HepG2 (cell line): ENCODE measurements around the gene NPDC1. TPM values are rescaled to one million over a fixed set of nuclear protein-coding genes. Genes with fewer than 3 reads are reported as not detected.

Experiments used
- FLYWCH1 ChIP-seq: sonication (generic); formaldehyde crosslinking; IDR thresholded peaks from 2 replicates; pipeline ENCODE4 v1.8.1; 2023; ENCODE audit warnings: mild to moderate bottlenecking, missing genetic modification reagents
- GLI4 ChIP-seq: sonication (generic); formaldehyde crosslinking; IDR thresholded peaks from 2 replicates; pipeline ENCODE4 v1.5.1; 2020; ENCODE audit warnings: missing genetic modification reagents, mild to moderate bottlenecking, moderate library complexity, borderline replicate concordance
- HDAC1 ChIP-seq: sonication (generic); formaldehyde crosslinking; IDR thresholded peaks from 2 replicates; pipeline ENCODE4 v1.5.1; 2020; ENCODE audit warnings: mild to moderate bottlenecking, missing genetic modification reagents
- HDAC2 ChIP-seq: sonication (generic); formaldehyde crosslinking; IDR thresholded peaks from 2 replicates; pipeline ENCODE4 v1.4.0; 2020; ENCODE audit warnings: missing genetic modification reagents
- LCORL ChIP-seq, 2 experiments: fragments of 450-650 bp in 1 of 2; sonication (generic) in 1 of 2; formaldehyde crosslinking in 1 of 2; IDR thresholded peaks; 2 replicates each; pipeline versions ENCODE4 v1.5.0 to v1.6.1; 2017 to 2020; ENCODE audit warnings: antibody characterized with exemption in 1 of 2, missing genetic modification reagents in 1 of 2
- MIXL1 ChIP-seq: IDR thresholded peaks from 2 replicates; pipeline ENCODE4 v1.6.1; 2016
- MXD3 ChIP-seq: IDR thresholded peaks from 2 replicates; pipeline ENCODE4 v1.6.1; 2016; ENCODE audit warnings: mild to moderate bottlenecking, missing biosample characterization, missing genetic modification reagents
- PATZ1 ChIP-seq: sonication (generic); formaldehyde crosslinking; IDR thresholded peaks from 2 replicates; pipeline ENCODE4 v1.4.0; 2020; ENCODE audit warnings: missing genetic modification reagents
- RFXAP ChIP-seq: sonication (generic); formaldehyde crosslinking; IDR thresholded peaks from 2 replicates; pipeline ENCODE4 v1.4.0; 2020; ENCODE audit warnings: missing genetic modification reagents, borderline replicate concordance
- SMAD1 ChIP-seq: sonication (generic); formaldehyde crosslinking; IDR thresholded peaks from 2 replicates; pipeline ENCODE4 v1.4.0; 2020; ENCODE audit warnings: missing genetic modification reagents, low read depth, mild to moderate bottlenecking, borderline replicate concordance
- SOX6 ChIP-seq, 2 experiments: fragments of 450-650 bp in 1 of 2; sonication (generic) in 1 of 2; formaldehyde crosslinking in 1 of 2; IDR thresholded peaks; 2 replicates each; pipeline versions ENCODE4 v1.4.0 to v1.6.1; 2017 to 2020; ENCODE audit warnings: antibody characterized with exemption in 1 of 2, mild to moderate bottlenecking in 1 of 2, missing genetic modification reagents in 1 of 2
- USF2 ChIP-seq, 2 experiments: sonication (generic) in 1 of 2; formaldehyde crosslinking in 1 of 2; IDR thresholded peaks; 2 replicates each; pipeline versions ENCODE4 v1.5.1 to v1.6.1; 2011 to 2020; ENCODE audit warnings: borderline replicate concordance in 1 of 2, low read depth in 1 of 2, low read length in 1 of 2, mild to moderate bottlenecking in 1 of 2, missing genetic modification reagents in 1 of 2, moderate library complexity in 1 of 2
- XRCC5 ChIP-seq: fragments of 200-400 bp; formaldehyde crosslinking; optimal IDR thresholded peaks from 2 replicates; pipeline ENCODE3; 2017; ENCODE audit warnings: mild to moderate bottlenecking, low read length
- ZFP41 ChIP-seq: sonication (generic); formaldehyde crosslinking; IDR thresholded peaks from 2 replicates; pipeline ENCODE4 v1.4.0; 2020; ENCODE audit warnings: mild to moderate bottlenecking, missing genetic modification reagents, borderline replicate concordance
- ZMAT3 ChIP-seq: sonication (generic); formaldehyde crosslinking; conservative IDR thresholded peaks from 2 replicates; pipeline ENCODE4 v1.7.0; 2021; ENCODE audit warnings: missing genetic modification reagents
- ZNF124 ChIP-seq: sonication (generic); formaldehyde crosslinking; IDR thresholded peaks from 2 replicates; pipeline ENCODE4 v1.4.0; 2020; ENCODE audit warnings: missing genetic modification reagents
- ZNF329 ChIP-seq: sonication (generic); formaldehyde crosslinking; IDR thresholded peaks from 2 replicates; pipeline ENCODE4 v1.9.0; 2021; ENCODE audit warnings: low read depth, mild to moderate bottlenecking, missing genetic modification reagents
- ZNF331 ChIP-seq: sonication (generic); formaldehyde crosslinking; IDR thresholded peaks from 2 replicates; pipeline ENCODE4 v1.4.0; 2020; ENCODE audit warnings: missing genetic modification reagents
- ZNF367 ChIP-seq: sonication (generic); formaldehyde crosslinking; IDR thresholded peaks from 2 replicates; pipeline ENCODE4 v1.4.0; 2020; ENCODE audit warnings: missing genetic modification reagents, borderline replicate concordance
- ZNF598 ChIP-seq: sonication (generic); formaldehyde crosslinking; IDR thresholded peaks from 2 replicates; pipeline ENCODE4 v1.5.1; 2020; ENCODE audit warnings: mild to moderate bottlenecking, missing genetic modification reagents, borderline replicate concordance
- ZNF629 ChIP-seq: sonication (generic); formaldehyde crosslinking; conservative IDR thresholded peaks from 2 replicates; pipeline ENCODE4 v1.5.0; 2020; ENCODE audit warnings: missing genetic modification reagents
- ZNF883 ChIP-seq: sonication (generic); formaldehyde crosslinking; IDR thresholded peaks from 2 replicates; pipeline ENCODE4 v1.5.1; 2020; ENCODE audit warnings: mild to moderate bottlenecking, missing genetic modification reagents; ENCODE audit errors: not compliant biosample characterization
- ZSCAN25 ChIP-seq: sonication (generic); formaldehyde crosslinking; IDR thresholded peaks from 2 replicates; pipeline ENCODE4 v1.8.0; 2022; ENCODE audit warnings: mild to moderate bottlenecking, missing genetic modification reagents
- polyA plus RNA-seq, 8 experiments: library from polyadenylated mRNA; depleted of rRNA in 3 of 8; stranded (reverse) in 7 of 8; unstranded in 1 of 8; fragments of >200 nt; fragmentation: Illumina TruSeq in 4 of 8; extraction: Trizol in 4 of 8; gene quantifications; 2 replicates each; pipeline versions ENCODE4 v1.2.1 to v1.2.3, GENCODE V29; 2011 to 2016; ENCODE audit warnings: low read depth in 4 of 8, missing spikeins in 1 of 8, mixed read lengths in 1 of 8; ENCODE audit not compliant: insufficient read depth in 1 of 8
- total RNA-seq, 5 experiments: library from RNA; depleted of rRNA; stranded (reverse); fragments of >200 nt; fragmentation: Illumina TruSeq; extraction: Trizol; gene quantifications; 2 replicates each; pipeline ENCODE4 v1.2.3, GENCODE V29; 2016; ENCODE audit warnings: low read depth in 1 of 5
- TF ChIP-seq, protein P1 (sequence below): sonication (generic); formaldehyde crosslinking; IDR thresholded peaks from 2 replicates; pipeline ENCODE4 v1.4.0; 2020; ENCODE audit warnings: mild to moderate bottlenecking, missing genetic modification reagents

The NPDC1 gene
- total and polyA plus RNA-seq, 2 of the 13 experiments (the other 11 are each of a cell fraction or from before 2014, with no cell fraction given) = 0.84 to 5.4 TPM

DNA sequence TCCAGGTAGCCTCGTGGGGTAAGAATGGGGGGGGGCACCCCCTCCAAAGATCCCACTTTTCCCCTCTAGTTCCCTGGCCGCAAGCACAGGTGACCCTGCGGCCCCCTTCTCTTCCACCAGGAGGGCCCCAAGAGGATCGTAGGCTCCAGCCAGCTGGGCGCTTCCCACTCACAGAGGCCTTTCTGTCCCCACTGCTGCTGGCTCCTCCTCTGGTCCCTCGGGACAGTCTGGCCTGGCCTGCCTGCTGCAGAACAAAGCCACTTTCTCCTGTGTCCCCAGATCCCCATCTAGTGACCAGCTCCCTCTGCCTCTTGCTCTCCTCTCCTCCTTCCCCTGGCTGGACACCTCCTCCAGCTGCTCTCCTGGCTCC is 24.9 kb upstream of the NPDC1 start (continued):
- TF ChIP-seq HDAC2 (0 out of 2 replicates have a peak, but pooled peaks have one; percentile 4), ZNF331 (no peak), ZFP41 (CRISPR knock-in tag) (0 out of 2 replicates have a peak, but pooled peaks have one; percentile 64), ZMAT3 (CRISPR knock-in tag) (no peak), LCORL (IDR thresholded peaks at IDR 0.05) (no peak), LCORL (CRISPR knock-in tag; IDR thresholded peaks at IDR 0.05) (peak; percentile 62; the same call in 1 of the 2 replicates), SOX6 (IDR thresholded peaks at IDR 0.05) (no peak), SOX6 (CRISPR knock-in tag; IDR thresholded peaks at IDR 0.05) (no peak), ZSCAN25 (CRISPR knock-in tag) (peak; percentile 69; the same call in 1 of the 2 replicates), PATZ1 (CRISPR knock-in tag) (peak; percentile 15), USF2 (IDR thresholded peaks at IDR 0.05; ENCODE audit: low read depth, low read length) (no peak), USF2 (CRISPR knock-in tag; IDR thresholded peaks at IDR 0.05; ENCODE audit: borderline replicate concordance) (0 out of 2 replicates have a peak, but pooled peaks have one; percentile 12), ZNF367 (no peak), MIXL1 (no peak), FLYWCH1 (CRISPR knock-in tag) (no peak), SMAD1 (CRISPR knock-in tag) (0 out of 2 replicates have a peak, but pooled peaks have one; percentile 40), ZNF329 (no peak), ZNF598 (peak; percentile 83; the same call in 1 of the 2 replicates), ZNF629 (CRISPR knock-in tag) (no peak), ZNF124 (CRISPR knock-in tag) (no peak), GLI4 (CRISPR knock-in tag) (peak; percentile 80; the same call in 1 of the 2 replicates), XRCC5 (peak; percentile 59), ZNF883 (CRISPR knock-in tag) (peak; percentile 54), MXD3 (CRISPR knock-in tag) (0 out of 2 replicates have a peak, but pooled peaks have one; percentile 31), HDAC1 (peak; percentile 18; the same call in 1 of the 2 replicates), RFXAP (CRISPR knock-in tag) (no peak)
- TF ChIP-seq, protein P1, sequence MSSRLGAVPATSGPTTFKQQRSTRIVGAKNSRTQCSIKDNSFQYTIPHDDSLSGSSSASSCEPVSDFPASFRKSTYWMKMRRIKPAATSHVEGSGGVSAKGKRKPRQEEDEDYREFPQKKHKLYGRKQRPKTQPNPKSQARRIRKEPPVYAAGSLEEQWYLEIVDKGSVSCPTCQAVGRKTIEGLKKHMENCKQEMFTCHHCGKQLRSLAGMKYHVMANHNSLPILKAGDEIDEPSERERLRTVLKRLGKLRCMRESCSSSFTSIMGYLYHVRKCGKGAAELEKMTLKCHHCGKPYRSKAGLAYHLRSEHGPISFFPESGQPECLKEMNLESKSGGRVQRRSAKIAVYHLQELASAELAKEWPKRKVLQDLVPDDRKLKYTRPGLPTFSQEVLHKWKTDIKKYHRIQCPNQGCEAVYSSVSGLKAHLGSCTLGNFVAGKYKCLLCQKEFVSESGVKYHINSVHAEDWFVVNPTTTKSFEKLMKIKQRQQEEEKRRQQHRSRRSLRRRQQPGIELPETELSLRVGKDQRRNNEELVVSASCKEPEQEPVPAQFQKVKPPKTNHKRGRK = 0 out of 2 replicates have a peak, but pooled peaks have one; percentile 34
